IPS DF 6.9 (cell line): Measurements from ENCODE around the gene KHDC4.

Experiments
- DNase-seq: peaks from one replicate; pipeline ENCODE4 v3.0.0-alpha.2; 2013; ENCODE audit warnings: low read depth, low spot score
- H3K27ac ChIP-seq: one replicate; pipeline ENCODE4 v1.5.1; 2013; ENCODE audit warnings: low read length, control low read depth
- H3K27me3 ChIP-seq: 2 replicates; pipeline ENCODE4 v1.6.1; 2013; ENCODE audit warnings: mild to moderate bottlenecking, low read length; ENCODE audit not compliant: control insufficient read depth, insufficient read depth
- H3K36me3 ChIP-seq: 2 replicates; pipeline ENCODE4 v1.6.1; 2013; ENCODE audit warnings: low read length; ENCODE audit not compliant: control insufficient read depth, insufficient read depth
- H3K4me1 ChIP-seq: 2 replicates; pipeline ENCODE4 v1.6.1; 2013; ENCODE audit warnings: low read length; ENCODE audit not compliant: control insufficient read depth, insufficient read depth
- H3K4me3 ChIP-seq: 2 replicates; pipeline ENCODE4 v1.5.1; 2013; ENCODE audit warnings: mild to moderate bottlenecking, low read length
- H3K9me3 ChIP-seq: 2 replicates; pipeline ENCODE4 v1.6.1; 2013; ENCODE audit warnings: low read length, inconsistent platforms; ENCODE audit not compliant: control insufficient read depth, insufficient read depth
- WGBS: extraction: QIAGEN DNeasy Blood & Tissue Kit; methylation state at CpG from one replicate; pipeline ENCODE4 v1.1.7; 2013; ENCODE audit warnings: mixed read lengths, missing lambda C conversion rate; ENCODE audit not compliant: insufficient read length, insufficient coverage; 5-methylcytosine and 5-hydroxymethylcytosine counted together

KHDC4 gene

DNA sequence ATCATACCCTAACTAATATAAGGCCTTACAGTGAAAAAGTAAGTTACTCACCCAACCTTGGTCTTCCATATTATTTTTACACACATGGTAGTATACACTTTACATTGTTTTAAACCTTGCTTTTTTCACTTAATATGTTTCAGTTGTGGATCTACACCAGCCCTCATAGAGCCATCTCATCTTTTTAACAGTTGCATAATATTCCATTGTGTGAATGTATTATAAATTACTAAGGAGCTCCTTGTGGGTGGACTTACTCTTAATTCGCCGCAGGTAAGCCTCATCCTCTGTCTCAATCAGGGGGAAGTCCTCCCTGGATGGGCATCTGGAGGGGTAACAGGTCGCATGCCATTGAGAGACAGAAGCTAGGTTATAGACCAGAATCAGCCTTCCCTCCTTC is 20.4 kb upstream of the KHDC4 start:
- WGBS = no CpG with 5 or more reads among the region's 3 CpGs
- DNase-seq = no peak
- H3K36me3 ChIP-seq = peaks cover 42% of the 10 kb centered on the region

DNA sequence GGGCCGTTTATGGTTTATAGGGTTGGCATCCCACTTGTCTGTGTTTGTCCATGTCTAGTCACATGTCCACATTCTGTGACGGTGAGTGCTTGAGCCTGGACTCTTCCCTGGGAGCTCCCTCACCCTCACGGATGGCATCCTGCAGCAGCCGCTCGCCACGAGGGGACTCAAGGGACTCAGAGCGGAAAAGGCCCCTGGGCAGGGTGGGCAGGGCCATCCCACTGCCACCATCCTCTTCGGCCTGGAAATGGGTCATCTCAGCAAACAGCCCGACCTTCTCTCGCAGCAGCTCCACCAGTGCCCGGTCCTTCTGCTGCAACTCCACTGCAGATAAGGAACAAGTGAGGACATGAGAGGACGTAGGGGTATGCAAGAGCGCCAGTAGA is 18.3 kb upstream of the KHDC4 start:
- WGBS = no CpG with 5 or more reads among the region's 13 CpGs

More for the DNA sequence above, 20.4 kb upstream of the KHDC4 start:
- Histone ChIP-seq H3K27me3 (no peaks in the 10 kb centered on the region), H3K4me3 (no peak overlapping the region), H3K4me1 (no peaks in the 10 kb centered on the region; the same call in 1 of the 2 replicates), H3K27ac (no peak overlapping the region), H3K9me3 (no peaks in the 10 kb centered on the region)

DNA sequence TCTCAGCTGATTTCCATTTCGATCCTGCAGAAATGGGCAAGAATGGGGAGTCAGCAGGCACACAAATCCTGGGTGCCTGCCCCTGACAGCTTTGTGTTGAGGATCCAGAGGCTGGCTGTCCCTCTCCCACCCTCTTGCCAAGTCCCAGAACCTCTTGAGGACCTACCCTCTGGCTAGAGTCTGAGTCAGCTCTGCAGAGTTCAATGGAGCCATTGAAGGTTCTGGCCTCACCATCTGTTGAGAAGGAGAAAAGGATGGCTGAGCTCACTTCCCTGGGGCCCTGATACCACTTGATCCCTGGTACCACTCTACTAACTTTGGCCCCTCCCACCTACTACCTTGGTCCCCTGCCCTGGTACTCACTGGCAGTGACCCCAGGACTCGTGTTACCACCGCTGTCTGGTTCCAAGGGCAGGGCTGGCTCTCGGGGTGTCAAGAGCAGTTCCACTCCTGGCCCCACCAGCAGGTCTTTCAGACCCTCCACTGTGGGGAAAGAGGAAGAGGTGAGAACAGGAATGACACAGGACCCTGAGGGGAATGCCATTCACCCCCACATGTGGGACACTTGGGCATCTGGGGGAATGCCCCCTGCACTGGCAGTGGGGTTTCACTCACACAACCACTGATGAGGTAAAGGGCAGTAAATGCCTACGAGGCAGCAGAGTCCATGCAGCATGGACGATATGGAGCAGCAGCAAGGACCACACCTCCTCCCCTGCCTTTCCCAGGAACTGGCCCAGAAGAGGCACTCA is 17.7 kb upstream of the KHDC4 start:
- no peak for DNase-seq
- Histone ChIP-seq H3K36me3 (peaks cover 34% of the 10 kb centered on the region), H3K27me3 (no peaks in the 10 kb centered on the region), H3K4me3 (no peak overlapping the region), H3K9me3 (no peaks in the 10 kb centered on the region), H3K27ac (no peak overlapping the region), H3K4me1 (no peaks in the 10 kb centered on the region; the same call in 1 of the 2 replicates)
- no CpG with 5 or more reads among the region's 6 CpGs for WGBS

More for the DNA sequence above, 18.3 kb upstream of the KHDC4 start:
- Histone ChIP-seq H3K27me3 (no peaks in the 10 kb centered on the region), H3K4me1 (no peaks in the 10 kb centered on the region; the same call in 1 of the 2 replicates), H3K27ac (no peak overlapping the region), H3K9me3 (no peaks in the 10 kb centered on the region), H3K36me3 (peaks cover 34% of the 10 kb centered on the region), H3K4me3 (no peak overlapping the region)
- no peak for DNase-seq

DNA sequence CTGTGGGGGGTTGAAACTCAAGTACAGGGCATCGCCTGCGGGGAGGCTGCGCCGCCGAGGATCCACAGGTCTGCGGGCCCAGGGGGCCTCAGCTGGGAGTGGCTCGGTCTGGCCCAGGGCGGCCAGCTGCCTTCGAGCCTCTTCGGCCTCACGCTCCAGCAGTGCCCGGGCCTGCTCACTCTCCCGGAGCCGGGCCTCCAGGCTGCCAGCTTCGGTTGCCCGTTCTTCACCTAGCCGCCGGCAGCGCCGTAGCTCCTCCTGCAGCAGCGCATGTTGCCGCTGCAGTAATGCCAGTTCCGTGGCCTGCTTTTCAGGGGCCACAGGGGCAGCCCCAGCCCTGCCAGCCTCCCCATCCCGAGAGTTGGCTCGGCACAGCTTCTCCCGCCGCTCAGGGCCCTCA is 16.6 kb upstream of the KHDC4 start:
- DNase-seq = no peak
- no peaks in the 10 kb centered on the region for H3K9me3 ChIP-seq
- no peaks in the 10 kb centered on the region for H3K27me3 ChIP-seq
- H3K27ac ChIP-seq = no peak overlapping the region
- no peak overlapping the region for H3K4me3 ChIP-seq
- WGBS = no CpG with 5 or more reads among the region's 27 CpGs
- H3K36me3 ChIP-seq = peaks cover 34% of the 10 kb centered on the region
- H3K4me1 ChIP-seq = no peaks in the 10 kb centered on the region; the same call in 1 of the 2 replicates

DNA sequence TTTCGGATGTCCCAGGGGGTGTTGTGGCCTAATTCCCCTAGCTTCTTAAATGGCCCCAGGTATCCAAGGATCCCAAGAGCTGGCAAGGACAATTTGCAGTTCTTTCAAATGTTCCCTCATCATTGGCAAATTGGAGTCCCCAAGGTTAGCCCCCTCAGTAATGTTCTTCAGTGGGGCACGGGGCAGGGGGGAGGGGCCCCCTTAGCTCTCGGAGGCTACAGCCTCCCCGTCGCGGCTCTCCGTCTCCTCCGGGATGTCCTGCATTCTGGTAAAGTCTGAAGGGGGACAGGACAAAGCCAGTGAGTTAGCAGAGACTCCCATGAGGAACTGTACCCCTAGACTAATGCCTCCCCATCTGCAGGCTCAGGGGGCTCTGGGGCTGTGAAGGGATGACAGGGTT is 13.5 kb upstream of the KHDC4 start:
- Histone ChIP-seq H3K4me3 (no peak overlapping the region), H3K27ac (no peak overlapping the region), H3K4me1 (peaks cover 3% of the 10 kb centered on the region; the same call in 1 of the 2 replicates), H3K9me3 (no peaks in the 10 kb centered on the region), H3K36me3 (peaks cover 28% of the 10 kb centered on the region), H3K27me3 (no peaks in the 10 kb centered on the region)
- WGBS = no CpG with 5 or more reads among the region's 8 CpGs
- no peak for DNase-seq

DNA sequence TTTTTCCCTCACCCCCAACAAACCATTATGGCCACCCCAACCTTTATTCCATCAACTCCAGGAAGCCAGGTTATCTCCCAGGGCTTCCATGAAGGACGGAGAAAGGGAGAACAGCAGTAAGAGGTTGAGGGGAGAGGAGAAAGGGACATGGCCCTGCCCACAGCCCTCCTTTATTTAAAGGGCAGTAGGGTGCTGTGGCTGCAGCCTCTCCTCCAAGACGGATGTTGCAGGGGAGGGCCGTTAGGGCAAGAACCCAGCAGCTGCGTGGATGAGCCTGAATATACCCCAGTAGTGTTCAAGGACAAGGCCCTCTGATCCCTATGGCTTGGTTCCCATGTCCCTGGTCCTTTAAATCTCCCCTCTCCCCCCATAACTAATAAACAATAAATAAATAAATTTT is 13.1 kb upstream of the KHDC4 start:
- no peak for DNase-seq
- Histone ChIP-seq H3K27ac (no peak overlapping the region), H3K4me3 (no peak overlapping the region), H3K4me1 (peaks cover 3% of the 10 kb centered on the region; the same call in 1 of the 2 replicates), H3K9me3 (no peaks in the 10 kb centered on the region), H3K36me3 (peaks cover 24% of the 10 kb centered on the region), H3K27me3 (no peaks in the 10 kb centered on the region)
- WGBS = no CpG with 5 or more reads among the region's 4 CpGs

DNA sequence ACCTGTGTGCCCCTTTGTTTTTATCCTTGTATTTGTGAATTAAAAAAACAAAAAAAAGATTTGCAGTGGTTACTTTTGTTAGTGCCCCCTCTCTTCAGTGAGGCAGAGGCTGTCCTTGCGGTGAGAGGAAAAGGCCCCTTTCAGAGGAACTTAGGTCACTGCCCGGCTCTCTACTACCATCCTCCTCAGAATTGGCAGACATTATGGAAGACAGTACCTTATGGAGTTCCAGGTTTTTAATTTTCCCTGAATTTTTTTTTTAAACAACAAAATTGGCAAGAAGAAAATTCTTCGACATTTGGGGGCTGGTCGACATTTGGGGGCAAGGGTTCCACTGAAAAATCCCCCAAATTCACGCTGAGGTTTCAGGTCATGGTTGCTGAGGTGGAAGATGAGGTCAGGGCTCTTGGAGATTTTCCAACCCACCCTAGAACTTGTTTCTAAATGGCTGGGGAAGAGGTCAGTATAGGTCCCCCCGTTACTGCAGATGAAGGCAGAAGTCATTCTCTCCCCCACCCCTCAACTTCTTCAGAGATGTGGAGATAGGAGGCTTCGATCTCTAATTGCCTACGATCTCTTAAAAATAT is 12.5 kb upstream of the KHDC4 start:
- Histone ChIP-seq H3K4me1 (peaks cover 3% of the 10 kb centered on the region; the same call in 1 of the 2 replicates), H3K4me3 (no peak overlapping the region), H3K36me3 (peaks cover 18% of the 10 kb centered on the region), H3K27me3 (no peaks in the 10 kb centered on the region), H3K27ac (no peak overlapping the region), H3K9me3 (no peaks in the 10 kb centered on the region)
- WGBS = no CpG with 5 or more reads among the region's 8 CpGs
- no peak for DNase-seq

DNA sequence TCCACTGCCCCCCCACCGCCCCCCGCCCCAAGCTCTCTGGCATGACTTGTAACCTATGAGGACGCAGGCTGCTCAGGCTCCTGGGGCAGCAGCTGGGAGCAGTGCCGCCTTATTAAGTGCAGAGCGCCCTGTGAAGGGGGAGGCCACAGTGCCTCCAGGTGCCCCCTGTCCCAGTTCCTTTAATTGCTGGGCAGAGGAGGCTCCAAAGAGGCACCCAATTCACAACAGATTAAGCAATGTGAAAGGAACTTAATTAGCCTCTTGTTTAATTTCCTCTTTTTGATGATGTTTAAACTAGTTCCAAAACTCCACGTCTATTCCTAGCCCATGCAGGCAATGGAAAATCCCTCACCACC is 10.2 kb upstream of the KHDC4 start:
- no CpG with 5 or more reads among the region's 6 CpGs for WGBS
- Histone ChIP-seq H3K9me3 (no peaks in the 10 kb centered on the region), H3K4me1 (peaks cover 4% of the 10 kb centered on the region; the same call in 1 of the 2 replicates), H3K4me3 (no peak overlapping the region), H3K36me3 (no peaks in the 10 kb centered on the region; the same call in 1 of the 2 replicates), H3K27me3 (no peaks in the 10 kb centered on the region), H3K27ac (no peak overlapping the region)
- no peak for DNase-seq

DNA sequence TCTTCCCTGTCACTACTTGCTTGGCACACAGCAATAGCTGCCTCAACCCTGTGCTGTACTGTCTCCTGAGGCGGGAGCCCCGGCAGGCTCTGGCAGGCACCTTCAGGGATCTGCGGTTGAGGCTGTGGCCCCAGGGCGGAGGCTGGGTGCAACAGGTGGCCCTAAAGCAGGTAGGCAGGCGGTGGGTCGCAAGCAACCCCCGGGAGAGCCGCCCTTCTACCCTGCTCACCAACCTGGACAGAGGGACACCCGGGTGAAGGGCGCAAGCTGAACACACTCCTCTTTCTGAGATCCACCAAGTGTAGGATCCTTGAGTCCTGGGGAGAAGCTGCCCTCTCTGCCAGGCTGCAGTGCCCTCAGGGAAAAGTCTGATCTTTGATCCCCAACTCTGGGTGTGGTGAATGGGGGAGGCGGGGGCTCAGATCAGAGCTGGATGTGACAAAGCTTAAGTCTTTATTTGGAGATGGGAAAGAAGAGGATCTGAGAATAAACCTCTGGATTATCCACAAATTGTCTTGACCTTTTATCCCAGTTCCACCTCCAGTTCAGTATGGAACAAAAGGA is 8.4 kb upstream of the KHDC4 start:
- H3K27me3 ChIP-seq = no peaks in the 10 kb centered on the region
- WGBS = no CpG with 5 or more reads among the region's 11 CpGs

DNA sequence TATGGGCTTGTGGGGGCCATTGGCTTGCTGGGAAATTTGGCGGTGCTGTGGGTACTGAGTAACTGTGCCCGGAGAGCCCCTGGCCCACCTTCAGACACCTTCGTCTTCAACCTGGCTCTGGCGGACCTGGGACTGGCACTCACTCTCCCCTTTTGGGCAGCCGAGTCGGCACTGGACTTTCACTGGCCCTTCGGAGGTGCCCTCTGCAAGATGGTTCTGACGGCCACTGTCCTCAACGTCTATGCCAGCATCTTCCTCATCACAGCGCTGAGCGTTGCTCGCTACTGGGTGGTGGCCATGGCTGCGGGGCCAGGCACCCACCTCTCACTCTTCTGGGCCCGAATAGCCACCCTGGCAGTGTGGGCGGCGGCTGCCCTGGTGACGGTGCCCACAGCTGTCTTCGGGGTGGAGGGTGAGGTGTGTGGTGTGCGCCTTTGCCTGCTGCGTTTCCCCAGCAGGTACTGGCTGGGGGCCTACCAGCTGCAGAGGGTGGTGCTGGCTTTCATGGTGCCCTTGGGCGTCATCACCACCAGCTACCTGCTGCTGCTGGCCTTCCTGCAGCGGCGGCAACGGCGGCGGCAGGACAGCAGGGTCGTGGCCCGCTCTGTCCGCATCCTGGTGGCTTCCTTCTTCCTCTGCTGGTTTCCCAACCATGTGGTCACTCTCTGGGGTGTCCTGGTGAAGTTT is 7.8 kb upstream of the KHDC4 start:
- H3K27ac ChIP-seq = no peak overlapping the region
- peaks cover 4% of the 10 kb centered on the region; the same call in 1 of the 2 replicates for H3K4me1 ChIP-seq
- DNase-seq = no peak
- H3K36me3 ChIP-seq = no peaks in the 10 kb centered on the region
- H3K4me3 ChIP-seq = no peak overlapping the region
- no peaks in the 10 kb centered on the region for H3K27me3 ChIP-seq
- WGBS = no CpG with 5 or more reads among the region's 29 CpGs
- H3K9me3 ChIP-seq = no peaks in the 10 kb centered on the region

More for the DNA sequence above, 8.4 kb upstream of the KHDC4 start:
- H3K27ac ChIP-seq = no peak overlapping the region
- no peak for DNase-seq
- H3K4me1 ChIP-seq = peaks cover 4% of the 10 kb centered on the region; the same call in 1 of the 2 replicates
- H3K9me3 ChIP-seq = no peaks in the 10 kb centered on the region
- H3K36me3 ChIP-seq = no peaks in the 10 kb centered on the region; the same call in 1 of the 2 replicates
- H3K4me3 ChIP-seq = no peak overlapping the region
